GM12872 (cell line): ENCODE data around the gene PTPRQ.
A peak's percentile ranks its signal among the peaks of the same experiment; 100 is the strongest.

ENCODE experiments used
- CTCF ChIP-seq: IDR thresholded peaks from 3 replicates; pipeline ENCODE4 v1.5.1; 2011; ENCODE audit warnings: low read depth, mild to moderate bottlenecking, low read length, moderate library complexity; ENCODE audit not compliant: insufficient read depth

The PTPRQ gene

GRCh38 chr12:80412343-80412953 lies 31.6 kb upstream of the PTPRQ start:
- TF ChIP-seq CTCF: peak; percentile 58; the same call in 2 of the 3 replicates

GRCh38 chr12:80413462-80413861 lies 30.6 kb upstream of the PTPRQ start:
- no peak for TF ChIP-seq CTCF

GRCh38 chr12:80415466-80415865 lies 28.6 kb upstream of the PTPRQ start:
- no peak for TF ChIP-seq CTCF

- no peak for TF ChIP-seq CTCF
Measured at GRCh38 chr12:80419644-80420043, 24.4 kb upstream of the PTPRQ start.

GRCh38 chr12:80420075-80420474 lies 24.0 kb upstream of the PTPRQ start:
- TF ChIP-seq CTCF: no peak

- no peak for TF ChIP-seq CTCF
Measured at GRCh38 chr12:80422550-80422949, 21.5 kb upstream of the PTPRQ start.

GRCh38 chr12:80432061-80432460 lies 12.0 kb upstream of the PTPRQ start:
- TF ChIP-seq CTCF: no peak
